Keratinocyte (primary cell): ENCODE measurements around the gene CFAP54. TPM values are rescaled to one million over a fixed set of nuclear protein-coding genes. Genes with fewer than 3 reads are reported as not detected.

Experiments used
- DNase-seq: peaks from one replicate; pipeline ENCODE4 v3.0.0-alpha.2; 2011; ENCODE audit warnings: low read depth, missing footprints, low spot score
- FAIRE-seq: peaks from 2 replicates; lab custom pipeline; 2011; peaks lifted over from hg19 to GRCh38; lab: Jason Lieb, UNC
- H2AFZ ChIP-seq: 2 replicates; pipeline ENCODE4 v1.6.0; 2012; ENCODE audit warnings: low read length, control low read depth, inconsistent platforms; ENCODE audit not compliant: control insufficient read depth
- H3K27ac ChIP-seq: 2 replicates; pipeline ENCODE4 v1.5.1; 2011; ENCODE audit warnings: low read length; ENCODE audit not compliant: control insufficient read depth, insufficient read depth
- H3K27me3 ChIP-seq: 3 replicates; pipeline ENCODE4 v1.6.0; 2011; ENCODE audit warnings: low read length; ENCODE audit not compliant: control insufficient read depth, insufficient read depth; ENCODE audit errors: extremely low read depth
- H3K36me3 ChIP-seq, 2 experiments: 2 replicates in 1 of 2; 3 replicates in 1 of 2; pipeline ENCODE4 v1.5.1; 2011; ENCODE audit warnings: low read length in 2 of 2, mild to moderate bottlenecking in 1 of 2; ENCODE audit not compliant: control insufficient read depth in 2 of 2, insufficient read depth in 2 of 2; ENCODE audit errors: extremely low read depth in 1 of 2
- H3K4me1 ChIP-seq: 3 replicates; pipeline ENCODE4 v1.5.1; 2011; ENCODE audit warnings: low read length; ENCODE audit not compliant: control insufficient read depth, insufficient read depth; ENCODE audit errors: extremely low read depth
- H3K4me2 ChIP-seq: 3 replicates; pipeline ENCODE4 v1.6.0; 2011; ENCODE audit warnings: low read depth, low read length; ENCODE audit not compliant: control insufficient read depth, insufficient read depth; ENCODE audit errors: extremely low read depth
- H3K4me3 ChIP-seq, 3 experiments: fragments of 200-600 bp in 1 of 3; sonication (generic) in 1 of 3; 2 replicates in 2 of 3; 3 replicates in 1 of 3; pipeline ENCODE4 v1.5.1; 2011 to 2016; ENCODE audit warnings: low read length in 3 of 3, mild to moderate bottlenecking in 3 of 3, control low read depth in 2 of 3, inconsistent platforms in 1 of 3, low read depth in 1 of 3, mixed read lengths in 1 of 3, mixed run types in 1 of 3, moderate library complexity in 1 of 3; ENCODE audit not compliant: control insufficient read depth in 2 of 3, insufficient read depth in 2 of 3; ENCODE audit errors: extremely low read depth in 1 of 3
- H3K79me2 ChIP-seq: 2 replicates; pipeline ENCODE4 v1.6.0; 2012; ENCODE audit warnings: low read length; ENCODE audit not compliant: control insufficient read depth, insufficient read depth
- H3K9ac ChIP-seq: 3 replicates; pipeline ENCODE4 v1.6.0; 2011; ENCODE audit warnings: low read length; ENCODE audit not compliant: control insufficient read depth, insufficient read depth; ENCODE audit errors: extremely low read depth
- H3K9me1 ChIP-seq: 3 replicates; pipeline ENCODE4 v1.6.0; 2011; ENCODE audit warnings: low read length; ENCODE audit not compliant: control insufficient read depth, insufficient read depth; ENCODE audit errors: extremely low read depth
- H3K9me3 ChIP-seq: 2 replicates; pipeline ENCODE4 v1.5.1; 2012; ENCODE audit warnings: low read depth, low read length; ENCODE audit not compliant: control insufficient read depth
- H4K20me1 ChIP-seq: 3 replicates; pipeline ENCODE4 v1.6.0; 2011; ENCODE audit warnings: low read length; ENCODE audit not compliant: control insufficient read depth, insufficient read depth; ENCODE audit errors: extremely low read depth
- CTCF ChIP-seq, 3 experiments: IDR thresholded peaks in 1 of 3; conservative IDR thresholded peaks in 1 of 3; optimal IDR thresholded peaks in 1 of 3; 2 replicates in 2 of 3; 3 replicates in 1 of 3; pipeline versions ENCODE3 to v1.5.1; 2011; ENCODE audit warnings: low read length in 3 of 3, mild to moderate bottlenecking in 3 of 3, moderate library complexity in 2 of 3, control low read depth in 1 of 3, inconsistent platforms in 1 of 3; ENCODE audit not compliant: insufficient read depth in 2 of 3; ENCODE audit errors: extremely low read depth in 1 of 3
- EZH2 ChIP-seq: IDR thresholded peaks from one replicate; pipeline ENCODE4 v1.6.1; 2012; ENCODE audit warnings: inconsistent platforms, mild to moderate bottlenecking, low read length, moderate library complexity
- dilution Hi-C: fragments of 300-500 bp; cut with MboI; formaldehyde crosslinking; loops from one replicate; pipeline ENCODE4 v1.7.0; 2020; ENCODE audit warnings: low sequenced_read_pairs; ENCODE audit not compliant: extremely low pct_ligation_motif_present
- polyA plus RNA-seq, 5 experiments: library from polyadenylated mRNA; depleted of rRNA in 3 of 5; stranded (reverse) in 3 of 5; stranded (forward) in 1 of 5; unstranded in 1 of 5; fragments of >200 nt; gene quantifications; 1 replicate in 1 of 5; 2 replicates in 3 of 5; 3 replicates in 1 of 5; pipeline versions ENCODE4 v1.2.1 to v1.2.3, GENCODE V29; 2011 to 2012; ENCODE audit warnings: missing spikeins in 2 of 5, low read depth in 1 of 5, low replicate concordance in 1 of 5

Gene CFAP54
- polyA plus RNA-seq, 1 donor (not counting 4 experiments of a cell fraction or from before 2014, with no cell fraction given) = 1.2 TPM

- dilution Hi-C loops = no loop called here
- Histone ChIP-seq H3K9ac (no peak overlapping the region), H3K4me2 (no peak overlapping the region), H3K27ac (no peak overlapping the region), H3K79me2 (no peaks in the 10 kb centered on the region), H3K4me3 (no peak overlapping the region), H3K27me3 (no peaks in the 10 kb centered on the region), H3K9me3 (no peaks in the 10 kb centered on the region), H3K36me3 (no peaks in the 10 kb centered on the region), H4K20me1 (no peaks in the 10 kb centered on the region), H2AFZ (peak overlapping the region; percentile 58), H3K4me1 (peaks cover 27% of the 10 kb centered on the region), H3K9me1 (no peaks in the 10 kb centered on the region)
- FAIRE-seq = no peak
- TF ChIP-seq CTCF (optimal IDR thresholded peaks at IDR 0.05 in 1 of 3, IDR thresholded peaks at IDR 0.05 in 1 of 3, conservative IDR thresholded peaks at IDR 0.05 in 1 of 3; ENCODE audit: extremely low read depth in 1 of 3, insufficient read depth in 2 of 3, low read length in 3 of 3) (no peak), EZH2 (no peak)
- DNase-seq = no peak
Observed at GRCh38 chr12:96442906-96443305, 46.5 kb upstream of the CFAP54 start.

GRCh38 chr12:96444399-96444798, 45.0 kb upstream of the CFAP54 start:
- no peaks in the 10 kb centered on the region for H3K9me1 ChIP-seq
- no peak for TF ChIP-seq CTCF (optimal IDR thresholded peaks at IDR 0.05 in 1 of 3, IDR thresholded peaks at IDR 0.05 in 1 of 3, conservative IDR thresholded peaks at IDR 0.05 in 1 of 3; ENCODE audit: extremely low read depth in 1 of 3, insufficient read depth in 2 of 3, low read length in 3 of 3)
- TF ChIP-seq EZH2 = no peak
- no peak overlapping the region for H3K4me3 ChIP-seq
- peaks cover 34% of the 10 kb centered on the region for H3K4me1 ChIP-seq
- H3K9me3 ChIP-seq = no peaks in the 10 kb centered on the region
- H4K20me1 ChIP-seq = no peaks in the 10 kb centered on the region
- no peaks in the 10 kb centered on the region for H3K79me2 ChIP-seq
- no peaks in the 10 kb centered on the region for H3K27me3 ChIP-seq
- H3K27ac ChIP-seq = peak overlapping the region; percentile 93
- FAIRE-seq = no peak
- H3K4me2 ChIP-seq = no peak overlapping the region
- dilution Hi-C loops = no loop called here
- H3K9ac ChIP-seq = no peak overlapping the region
- DNase-seq = no peak
- no peak overlapping the region for H2AFZ ChIP-seq
- no peaks in the 10 kb centered on the region for H3K36me3 ChIP-seq
